Activated CD4-positive, alpha-beta T cell treated with anti-CD3 and anti-CD28 coated beads for 48 hours (primary cell): Measurements from ENCODE around the gene GTF2F2.
"Not testable (repeated sequence)": the region's sequence is repeated elsewhere in the genome, so short reads cannot be mapped to it uniquely, and the experiment has no call there.

Experiments
- DNase-seq: peaks from one replicate; pipeline ENCODE4 v3.0.0-alpha.2; 2020

The GTF2F2 gene

GRCh38 chr13:45180713-45181601 is 60.6 kb downstream of the GTF2F2 start:
- no peak for DNase-seq

DNA sequence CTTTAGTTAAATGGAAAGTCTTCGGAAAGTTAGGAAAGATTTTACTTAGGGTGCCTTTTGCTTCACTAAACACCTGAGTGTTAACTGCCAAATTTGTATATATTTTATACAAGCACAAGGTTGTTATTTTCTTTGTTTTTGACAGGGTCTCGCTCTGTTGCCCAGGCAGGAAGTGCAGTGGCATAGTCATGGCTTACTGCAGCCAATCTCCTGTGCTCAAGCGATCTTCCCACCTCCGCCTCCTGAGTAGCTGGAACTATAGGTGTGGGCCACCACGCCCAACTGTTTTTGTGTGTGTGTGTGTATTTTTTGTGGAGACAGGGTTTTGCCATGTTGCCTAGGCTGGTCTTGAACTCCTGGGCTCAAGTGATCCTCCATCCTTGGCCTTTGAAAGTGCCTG is 64.4 kb downstream of the GTF2F2 start:
- no peak for DNase-seq

DNA sequence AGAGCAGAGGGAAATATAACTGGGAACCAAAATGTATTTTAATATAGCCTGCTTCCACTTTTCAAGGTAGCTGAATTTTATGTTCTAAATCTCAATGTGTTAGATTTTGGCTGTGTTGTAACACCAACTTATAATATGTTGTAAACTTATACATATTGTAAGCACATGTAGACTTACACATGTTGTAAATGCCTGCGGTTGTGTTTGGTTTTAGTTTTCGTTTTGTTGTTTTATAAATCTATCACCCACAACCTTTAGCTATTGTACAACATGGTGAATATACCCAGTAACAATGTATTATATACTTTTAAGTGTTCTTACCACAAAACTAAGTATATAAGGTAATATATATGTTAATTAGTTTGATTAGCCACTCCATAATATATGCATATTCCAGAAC is 65.0 kb downstream of the GTF2F2 start:
- no peak for DNase-seq

DNA sequence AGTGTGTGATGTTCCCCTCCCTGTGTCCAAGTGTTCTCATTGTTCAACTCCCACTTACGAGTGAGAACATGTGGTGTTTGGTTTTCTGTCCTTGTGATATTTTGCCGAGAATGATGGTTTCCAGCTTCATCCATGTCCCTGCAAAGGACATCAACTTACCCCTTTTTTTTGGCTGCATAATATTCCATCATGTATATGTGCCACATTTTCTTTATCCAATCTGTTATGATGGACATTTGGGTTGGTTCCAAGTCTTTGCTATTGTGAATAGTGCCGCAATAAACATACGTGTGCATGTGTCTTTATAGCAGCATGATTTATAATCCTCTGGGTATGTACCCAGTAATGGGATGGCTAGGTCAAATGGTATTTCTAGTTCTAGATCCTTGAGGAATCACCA is 68.8 kb downstream of the GTF2F2 start:
- not testable (repeated sequence) for DNase-seq

GRCh38 chr13:45189511-45189910 is 69.2 kb downstream of the GTF2F2 start:
- DNase-seq, result not testable (repeated sequence)

DNA sequence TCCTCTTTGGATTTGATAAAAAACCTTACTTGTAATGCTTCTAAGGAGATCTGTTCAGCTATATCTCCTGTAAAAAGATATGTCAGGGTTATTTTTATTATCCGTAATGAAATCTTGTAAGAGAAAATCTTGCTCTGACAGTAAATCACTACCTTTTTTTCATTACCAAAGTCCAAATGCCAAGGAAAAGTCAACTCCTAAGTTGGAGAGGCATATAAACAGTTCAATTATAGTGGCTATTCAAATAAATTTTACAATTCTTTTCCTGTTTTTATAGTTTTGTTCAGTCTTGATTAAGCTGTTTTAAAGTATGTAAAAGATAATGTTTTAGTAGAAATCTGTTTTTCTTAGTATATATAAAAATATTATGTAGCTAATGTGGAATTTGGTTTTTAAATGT is 71.6 kb downstream of the GTF2F2 start:
- DNase-seq, result no peak

- no peak for DNase-seq
Measured at GRCh38 chr13:45194081-45194939, 74.0 kb downstream of the GTF2F2 start.

DNA sequence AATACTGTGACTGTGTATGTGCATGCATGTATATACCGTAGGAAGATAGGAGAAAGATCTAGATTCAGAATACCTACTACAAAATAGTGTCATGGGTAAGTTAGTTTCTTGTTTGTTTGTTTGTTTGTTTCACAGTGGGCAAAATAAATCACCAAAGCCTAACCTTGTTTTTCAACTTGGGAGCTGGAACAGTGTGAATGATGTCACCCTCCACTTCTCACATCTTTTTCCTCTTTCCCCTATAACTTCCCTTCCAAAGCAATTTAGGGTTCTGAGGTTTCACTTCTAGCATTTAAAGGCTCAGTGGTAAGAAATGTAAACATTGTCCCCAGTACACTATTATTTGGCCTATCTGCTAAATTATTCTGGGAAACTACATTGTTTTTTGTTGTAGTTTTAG is 75.1 kb downstream of the GTF2F2 start:
- no peak for DNase-seq

GRCh38 chr13:45196096-45196495 is 75.8 kb downstream of the GTF2F2 start:
- no peak for DNase-seq

GRCh38 chr13:45196622-45197021 is 76.3 kb downstream of the GTF2F2 start:
- DNase-seq, result no peak

- no peak for DNase-seq
Measured at GRCh38 chr13:45198041-45198440, 77.7 kb downstream of the GTF2F2 start.

GRCh38 chr13:45198924-45199323 is 78.6 kb downstream of the GTF2F2 start:
- no peak for DNase-seq

DNA sequence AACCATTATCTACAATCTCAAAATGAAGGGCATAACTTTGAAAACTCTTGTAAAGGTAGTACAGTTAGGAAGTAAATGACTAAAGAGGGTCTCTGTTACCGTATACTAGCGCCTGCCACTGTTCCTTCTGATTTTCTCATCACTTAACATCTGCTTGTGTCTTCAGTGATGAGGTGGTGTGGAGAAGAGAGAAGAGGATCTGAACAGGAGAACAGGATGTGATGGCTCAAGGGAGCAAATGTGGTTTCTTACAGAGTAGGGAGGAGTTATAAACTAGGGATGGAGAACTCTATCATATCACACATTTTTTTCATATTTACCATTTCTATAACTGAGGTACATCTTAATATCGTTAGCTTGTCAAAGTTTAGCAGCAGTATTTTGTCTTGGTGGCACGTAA is 79.4 kb downstream of the GTF2F2 start:
- no peak for DNase-seq

DNA sequence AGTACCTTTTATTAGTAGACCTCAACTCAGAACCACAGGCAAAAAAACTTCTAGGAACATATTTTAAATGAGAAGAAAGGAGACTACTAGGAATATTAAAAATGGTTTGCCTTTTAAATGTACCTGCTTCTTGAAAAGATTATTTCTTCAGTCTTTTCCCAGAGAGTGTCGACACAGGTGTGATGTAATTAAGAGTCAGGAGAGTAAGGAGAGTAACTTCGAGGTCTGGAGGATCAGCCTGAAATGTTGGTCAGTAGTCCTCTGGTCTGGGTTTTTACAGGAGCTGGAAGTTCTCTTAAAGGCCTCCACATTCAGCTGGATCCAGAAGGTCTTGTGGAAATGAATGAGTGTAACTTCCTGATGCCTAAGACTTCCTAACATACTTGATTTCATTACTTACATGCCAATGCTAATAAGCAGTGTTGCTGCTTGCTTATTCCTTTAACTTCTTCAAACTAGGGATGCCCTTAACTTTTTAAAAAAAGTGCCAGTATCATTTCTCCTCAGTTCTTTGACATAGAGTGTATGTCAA is 80.5 kb downstream of the GTF2F2 start, which contains the start of gene KCTD4:
Gene KCTD4 (minus strand): TSS at position 345 of the 532 bp plus-strand sequence. CDS start 6,478 bp downstream, outside the sequence.
- DNase-seq, result no peak

GRCh38 chr13:45205124-45205523 is 84.8 kb downstream of the GTF2F2 start:
- DNase-seq, result no peak

DNA sequence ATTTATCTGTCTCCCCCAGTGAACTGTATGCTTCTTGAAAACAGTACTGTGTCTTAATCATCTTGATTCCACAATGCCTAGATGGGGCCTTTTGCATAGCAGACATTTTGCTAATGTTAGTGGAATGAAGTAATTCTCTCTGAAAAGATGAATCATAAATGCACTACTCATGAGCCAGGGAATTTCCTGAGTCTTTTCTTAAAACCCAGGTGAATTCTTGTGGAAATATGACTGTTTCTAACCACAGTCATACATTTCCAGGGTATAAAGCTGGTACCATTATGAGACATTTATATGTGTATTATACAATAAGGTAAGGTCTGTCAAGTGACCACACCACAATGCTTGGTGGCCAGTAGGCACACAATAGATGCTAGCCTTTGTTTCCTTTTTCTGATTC is 86.0 kb downstream of the GTF2F2 start:
- DNase-seq, result peak; percentile 9

DNA sequence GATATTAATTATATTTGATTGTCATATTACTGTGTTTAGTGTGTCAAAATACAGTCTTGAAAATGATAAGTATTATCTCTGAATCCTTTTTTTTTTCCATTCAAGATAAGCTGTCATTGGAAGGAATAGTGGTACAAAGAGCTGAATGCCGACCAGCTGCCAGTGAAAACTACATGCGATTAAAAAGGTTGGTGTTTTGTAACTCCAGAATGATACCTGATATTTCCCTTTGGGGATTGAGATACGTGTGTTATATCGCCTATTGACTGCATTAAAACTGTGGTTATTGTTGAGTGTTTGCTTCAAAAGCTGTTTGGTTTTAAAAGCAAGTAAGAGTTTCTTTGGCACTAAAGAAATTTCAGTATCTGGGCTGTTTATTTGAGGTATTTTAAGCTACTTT is 87.0 kb downstream of the GTF2F2 start:
- no peak for DNase-seq

DNA sequence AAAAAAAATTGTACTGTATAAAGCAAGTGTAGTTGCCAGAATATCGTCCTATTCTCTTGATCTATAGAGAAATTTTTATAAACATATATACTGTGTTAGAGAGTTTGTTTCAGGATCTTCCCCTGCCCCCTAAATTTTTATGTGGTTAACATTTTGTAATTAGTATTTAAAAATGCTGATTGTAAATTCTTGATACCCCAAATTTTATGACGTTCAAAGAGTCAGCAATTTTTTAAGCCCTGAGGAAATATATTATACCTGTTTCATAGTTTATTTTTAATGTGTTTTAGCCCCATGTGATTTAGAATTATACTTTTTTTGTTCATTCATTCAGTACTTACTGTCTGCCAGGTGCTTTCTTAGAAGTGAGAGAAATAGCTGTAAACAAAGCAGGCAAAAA is 87.8 kb downstream of the GTF2F2 start:
- DNase-seq, result no peak

- DNase-seq, result no peak
Measured at GRCh38 chr13:45209229-45209628, 88.9 kb downstream of the GTF2F2 start.

DNA sequence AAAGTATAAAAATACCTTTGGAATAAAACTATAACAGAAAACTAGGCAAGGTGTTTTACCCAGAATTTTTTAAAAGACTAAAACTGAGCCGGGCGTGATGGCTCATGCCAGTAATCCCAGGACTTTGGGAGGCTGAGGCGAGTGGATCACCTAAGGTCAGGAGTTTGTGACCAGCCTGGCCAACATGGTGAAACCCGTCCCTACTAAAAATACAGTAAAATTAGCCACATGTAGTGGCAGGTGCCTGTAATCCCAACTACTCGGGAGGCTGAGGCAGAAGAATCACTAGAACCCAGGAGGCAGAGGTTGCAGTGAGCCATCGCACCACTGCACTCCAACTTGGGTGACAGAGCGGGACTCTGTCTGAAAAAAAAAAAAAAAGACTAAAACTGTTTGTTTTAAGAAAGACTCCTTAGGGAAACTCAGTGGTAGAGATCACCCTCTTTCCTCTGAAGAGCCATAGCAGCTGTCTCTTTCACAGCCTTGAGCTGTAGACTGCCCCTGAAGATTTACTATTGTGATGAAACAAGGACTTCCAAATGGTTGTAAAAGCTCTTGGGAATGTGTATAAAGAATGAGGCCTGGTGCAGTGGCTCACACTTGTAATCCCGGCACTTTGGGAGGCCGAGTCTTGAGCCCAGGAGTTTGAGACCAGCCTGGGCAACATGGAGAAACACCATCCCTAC is 95.2 kb downstream of the GTF2F2 start:
- no peak for DNase-seq

- DNase-seq, result no peak
Measured at GRCh38 chr13:45216193-45216592, 95.9 kb downstream of the GTF2F2 start.

- no peak for DNase-seq
Measured at GRCh38 chr13:45218689-45219088, 98.4 kb downstream of the GTF2F2 start.
